DND-41 (cell line): ENCODE results near the gene SCMH1.

ENCODE experiments used
- ATAC-seq: fragments of 200-7000 bp; cut with Tn5 transposase; 3 replicates; pipeline ENCODE4 v1.9.1; 2021; ENCODE audit warnings: low read depth; ENCODE audit not compliant: insufficient read depth
- DNase-seq: peaks from one replicate; pipeline ENCODE4 v3.0.0-alpha.2; 2020
- H2AFZ ChIP-seq: 2 replicates; pipeline ENCODE4 v1.6.0; 2012; ENCODE audit warnings: low read depth, low read length
- H3K27ac ChIP-seq: 2 replicates; pipeline ENCODE4 v1.5.1; 2012; ENCODE audit warnings: low read length, inconsistent platforms
- H3K27me3 ChIP-seq: fragments of 200-600 bp; sonication (generic); 2 replicates; pipeline ENCODE4 v1.6.0; 2012; ENCODE audit warnings: low read length, mild to moderate bottlenecking, inconsistent platforms; ENCODE audit not compliant: insufficient read depth, poor library complexity
- H3K36me3 ChIP-seq: 2 replicates; pipeline ENCODE4 v1.5.1; 2012; ENCODE audit warnings: low read length, inconsistent platforms; ENCODE audit not compliant: insufficient read depth
- H3K4me1 ChIP-seq: 2 replicates; pipeline ENCODE4 v1.5.1; 2012; ENCODE audit warnings: mild to moderate bottlenecking, low read length; ENCODE audit not compliant: insufficient read depth
- H3K4me2 ChIP-seq: 2 replicates; pipeline ENCODE4 v1.6.0; 2012; ENCODE audit warnings: mild to moderate bottlenecking, moderate library complexity, low read length, inconsistent platforms; ENCODE audit not compliant: insufficient read depth
- H3K4me3 ChIP-seq, 2 experiments: fragments of 200-600 bp in 1 of 2; shearing (Covaris generic) in 1 of 2; 2 replicates each; pipeline ENCODE4 v1.5.1; 2012 to 2016; ENCODE audit warnings: inconsistent platforms in 2 of 2, low read length in 2 of 2, mild to moderate bottlenecking in 2 of 2, low read depth in 1 of 2, moderate library complexity in 1 of 2
- H3K79me2 ChIP-seq: 2 replicates; pipeline ENCODE4 v1.6.0; 2012; ENCODE audit warnings: low read length, inconsistent platforms; ENCODE audit not compliant: insufficient read depth
- H3K9ac ChIP-seq: 2 replicates; pipeline ENCODE4 v1.6.0; 2012; ENCODE audit warnings: low read depth, mild to moderate bottlenecking, inconsistent platforms, low read length, moderate library complexity
- H3K9me3 ChIP-seq: 2 replicates; pipeline ENCODE4 v1.5.1; 2012; ENCODE audit warnings: low read length, moderate library complexity, mild to moderate bottlenecking, inconsistent platforms; ENCODE audit not compliant: insufficient read depth, severe bottlenecking
- H4K20me1 ChIP-seq: 2 replicates; pipeline ENCODE4 v1.6.0; 2012; ENCODE audit warnings: low read length; ENCODE audit not compliant: insufficient read depth
- CTCF ChIP-seq: IDR thresholded peaks from 2 replicates; pipeline ENCODE4 v1.5.1; 2012; ENCODE audit warnings: borderline replicate concordance, low read length, moderate library complexity, mild to moderate bottlenecking; ENCODE audit not compliant: poor library complexity, severe bottlenecking; ENCODE audit errors: extremely low read depth
- EZH2 ChIP-seq: IDR thresholded peaks from 3 replicates; pipeline ENCODE4 v1.6.1; 2012; ENCODE audit warnings: borderline replicate concordance, low read depth, mild to moderate bottlenecking, moderate library complexity, low read length, inconsistent platforms; ENCODE audit not compliant: severe bottlenecking

The SCMH1 gene

GRCh38 chr1:41015897-41016470 lies 226.1 kb downstream of the SCMH1 start:
- Histone ChIP-seq H2AFZ (no peak overlapping the region), H4K20me1 (peaks cover 43% of the 10 kb centered on the region), H3K79me2 (no peaks in the 10 kb centered on the region), H3K27ac (no peak overlapping the region), H3K4me3 (no peak overlapping the region), H3K36me3 (peaks cover 86% of the 10 kb centered on the region), H3K27me3 (no peaks in the 10 kb centered on the region), H3K9me3 (no peaks in the 10 kb centered on the region), H3K4me1 (no peaks in the 10 kb centered on the region), H3K9ac (no peak overlapping the region), H3K4me2 (no peak overlapping the region)
- no peak for DNase-seq
- TF ChIP-seq EZH2 (no peak), CTCF (no peak)
- ATAC-seq: no peak

- H3K4me2 ChIP-seq: no peak overlapping the region
- peaks cover 45% of the 10 kb centered on the region for H4K20me1 ChIP-seq
- TF ChIP-seq EZH2 (no peak), CTCF (no peak)
- no peaks in the 10 kb centered on the region for H3K27me3 ChIP-seq
- H3K4me1 ChIP-seq: no peaks in the 10 kb centered on the region
- no peaks in the 10 kb centered on the region for H3K79me2 ChIP-seq
- no peak overlapping the region for H3K4me3 ChIP-seq
- DNase-seq (no peak), ATAC-seq (no peak)
- H3K9me3 ChIP-seq: no peaks in the 10 kb centered on the region
- no peak overlapping the region for H3K27ac ChIP-seq
- H2AFZ ChIP-seq: no peak overlapping the region
- no peak overlapping the region for H3K9ac ChIP-seq
- peaks cover 92% of the 10 kb centered on the region for H3K36me3 ChIP-seq
These were observed 226.7 kb downstream of the SCMH1 start for GRCh38 chr1:41015281-41015896.

GRCh38 chr1:41014871-41015270 lies 227.2 kb downstream of the SCMH1 start:
- Histone ChIP-seq H3K79me2 (no peaks in the 10 kb centered on the region), H2AFZ (no peak overlapping the region), H3K9ac (no peak overlapping the region), H3K27me3 (no peaks in the 10 kb centered on the region), H3K9me3 (no peaks in the 10 kb centered on the region), H3K4me3 (no peak overlapping the region), H3K27ac (no peak overlapping the region), H4K20me1 (peaks cover 48% of the 10 kb centered on the region), H3K36me3 (peaks cover 97% of the 10 kb centered on the region), H3K4me1 (no peaks in the 10 kb centered on the region), H3K4me2 (no peak overlapping the region)
- ATAC-seq (peak; percentile 29; the same call in 1 of the 3 replicates), DNase-seq (no peak)
- TF ChIP-seq EZH2 (no peak), CTCF (no peak)
